DND-41 (cell line): ENCODE measurements around the gene BCAS2.

Experiments used
- EZH2 ChIP-seq: IDR thresholded peaks from 3 replicates; pipeline ENCODE4 v1.6.1; 2012; ENCODE audit warnings: borderline replicate concordance, low read depth, mild to moderate bottlenecking, moderate library complexity, low read length, inconsistent platforms; ENCODE audit not compliant: severe bottlenecking
- TF ChIP-seq, protein P1 (sequence below): IDR thresholded peaks from 2 replicates; pipeline ENCODE4 v1.5.1; 2012; ENCODE audit warnings: borderline replicate concordance, low read length, moderate library complexity, mild to moderate bottlenecking; ENCODE audit not compliant: poor library complexity, severe bottlenecking; ENCODE audit errors: extremely low read depth

DNA sequence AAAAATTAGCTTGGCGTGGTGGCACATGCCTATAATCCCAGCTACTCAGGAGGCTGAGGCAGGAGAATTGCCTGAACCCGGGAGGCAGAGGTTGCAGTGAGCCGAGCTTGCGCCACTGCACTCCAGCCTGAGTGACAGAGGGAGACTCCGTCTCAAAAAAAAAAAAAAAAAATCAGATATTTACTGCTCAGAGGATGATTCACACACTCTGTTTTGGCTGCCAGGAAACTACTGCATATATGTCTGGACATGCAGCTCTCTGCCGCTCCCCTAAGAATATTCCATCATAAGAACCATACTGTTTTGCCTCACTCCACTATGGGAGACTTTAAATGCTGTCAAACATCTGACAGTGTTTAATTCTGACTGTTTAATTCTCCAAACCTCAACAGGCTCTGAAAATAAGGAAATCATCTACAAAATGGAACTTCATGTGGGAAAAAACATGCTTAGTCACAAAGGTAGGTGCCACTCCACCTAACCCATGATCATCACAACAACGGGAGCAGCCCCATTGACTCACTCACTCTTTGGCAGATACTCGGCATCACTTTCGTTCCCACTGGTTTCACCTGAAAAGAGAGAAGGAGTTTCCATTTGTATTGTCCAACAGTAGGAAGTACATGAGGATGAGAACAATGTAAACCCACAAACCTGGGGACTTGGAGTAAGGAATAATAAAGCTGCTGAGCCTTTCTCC, 29.3 kb upstream of the BCAS2 start:
- TF ChIP-seq, protein P1, sequence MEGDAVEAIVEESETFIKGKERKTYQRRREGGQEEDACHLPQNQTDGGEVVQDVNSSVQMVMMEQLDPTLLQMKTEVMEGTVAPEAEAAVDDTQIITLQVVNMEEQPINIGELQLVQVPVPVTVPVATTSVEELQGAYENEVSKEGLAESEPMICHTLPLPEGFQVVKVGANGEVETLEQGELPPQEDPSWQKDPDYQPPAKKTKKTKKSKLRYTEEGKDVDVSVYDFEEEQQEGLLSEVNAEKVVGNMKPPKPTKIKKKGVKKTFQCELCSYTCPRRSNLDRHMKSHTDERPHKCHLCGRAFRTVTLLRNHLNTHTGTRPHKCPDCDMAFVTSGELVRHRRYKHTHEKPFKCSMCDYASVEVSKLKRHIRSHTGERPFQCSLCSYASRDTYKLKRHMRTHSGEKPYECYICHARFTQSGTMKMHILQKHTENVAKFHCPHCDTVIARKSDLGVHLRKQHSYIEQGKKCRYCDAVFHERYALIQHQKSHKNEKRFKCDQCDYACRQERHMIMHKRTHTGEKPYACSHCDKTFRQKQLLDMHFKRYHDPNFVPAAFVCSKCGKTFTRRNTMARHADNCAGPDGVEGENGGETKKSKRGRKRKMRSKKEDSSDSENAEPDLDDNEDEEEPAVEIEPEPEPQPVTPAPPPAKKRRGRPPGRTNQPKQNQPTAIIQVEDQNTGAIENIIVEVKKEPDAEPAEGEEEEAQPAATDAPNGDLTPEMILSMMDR: no peak
- no peak for TF ChIP-seq EZH2
